Activated CD4-positive, alpha-beta T cell treated with anti-CD3 and anti-CD28 coated beads, Interleukin-2, amount 50 U/mL, for 4 hours (primary cell): ENCODE data around the gene MYO18B.

Experiments
- DNase-seq, 2 experiments: peaks; one replicate each; pipeline ENCODE4 v3.0.0-alpha.2; 2020

The MYO18B gene

GRCh38 chr22:25712661-25713400, 29.2 kb upstream of the MYO18B start:
- DNase-seq, result no peak

- no peak for DNase-seq
These were observed 27.9 kb upstream of the MYO18B start for GRCh38 chr22:25714070-25714469.

GRCh38 chr22:25714739-25715138, 27.2 kb upstream of the MYO18B start:
- DNase-seq, result no peak

GRCh38 chr22:25716637-25717036, 25.4 kb upstream of the MYO18B start:
- DNase-seq, result no peak

- no peak for DNase-seq
These were observed 23.7 kb upstream of the MYO18B start for GRCh38 chr22:25718135-25718840.

GRCh38 chr22:25722223-25722622, 19.8 kb upstream of the MYO18B start:
- no peak for DNase-seq

GRCh38 chr22:25722626-25723025, 19.4 kb upstream of the MYO18B start:
- DNase-seq, result no peak

GRCh38 chr22:25726241-25726640, 15.7 kb upstream of the MYO18B start:
- no peak for DNase-seq

- DNase-seq, result no peak
These were observed 13.9 kb upstream of the MYO18B start for GRCh38 chr22:25728071-25728470.

GRCh38 chr22:25729016-25729995, 12.7 kb upstream of the MYO18B start:
- no peak for DNase-seq

- no peak for DNase-seq
These were observed 6.3 kb upstream of the MYO18B start for GRCh38 chr22:25735650-25736049.

GRCh38 chr22:25736378-25737011, 5.5 kb upstream of the MYO18B start:
- DNase-seq, result no peak

GRCh38 chr22:25739659-25740344, 2.2 kb upstream of the MYO18B start:
- no peak for DNase-seq

- DNase-seq, result no peak
These were observed 1.1 kb downstream of the MYO18B start for GRCh38 chr22:25742918-25743708.

- no peak for DNase-seq
These were observed 2.7 kb downstream of the MYO18B start for GRCh38 chr22:25744694-25745093.

- no peak for DNase-seq
These were observed 3.5 kb downstream of the MYO18B start for GRCh38 chr22:25745341-25746011.

GRCh38 chr22:25746012-25746373, 4.0 kb downstream of the MYO18B start:
- no peak for DNase-seq

GRCh38 chr22:25747245-25747944, 5.4 kb downstream of the MYO18B start:
- no peak for DNase-seq

GRCh38 chr22:25748140-25748539, 6.2 kb downstream of the MYO18B start:
- DNase-seq, result no peak

GRCh38 chr22:25748704-25749103, 6.7 kb downstream of the MYO18B start:
- DNase-seq, result no peak
